Stimulated activated CD4-positive, alpha-beta T cell treated with anti-CD3 and anti-CD28 coated beads, Interleukin-4, amount 100 ng/mL, for 48 hours (primary cell): Measurements from ENCODE around the gene HAUS7.

Experiments
- DNase-seq, 2 donors: peaks; one replicate each; pipeline ENCODE4 v3.0.0-alpha.2; 2020; ENCODE audit warnings: low read depth in 2 of 2

Gene HAUS7

GRCh38 chrX:153476666-153477363 is 6.4 kb upstream of the HAUS7 start:
- DNase-seq: no peak

- no peak for DNase-seq
These were observed 5.4 kb upstream of the HAUS7 start for GRCh38 chrX:153475751-153476281.

DNA sequence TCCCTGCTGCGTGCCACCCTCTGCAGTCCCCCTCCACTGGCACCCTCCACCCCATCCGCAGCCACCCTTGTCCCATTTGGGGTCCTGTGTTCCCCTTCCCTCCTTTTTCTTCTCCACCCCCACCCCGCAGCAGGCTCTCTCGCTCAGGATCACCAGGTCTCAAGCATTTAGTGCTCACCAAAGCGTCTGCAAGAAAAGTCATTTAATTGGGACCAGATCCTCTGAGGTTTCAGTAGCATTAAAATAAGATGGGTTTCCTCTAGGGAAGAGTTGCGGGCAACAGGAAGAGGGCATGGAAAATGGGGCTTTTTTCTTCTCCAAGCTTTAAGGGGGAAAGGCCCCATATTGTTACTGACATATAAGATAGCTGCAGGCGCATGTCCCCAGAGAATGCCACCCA is 4.9 kb upstream of the HAUS7 start:
- DNase-seq: no peak

GRCh38 chrX:153474718-153475117 is 4.3 kb upstream of the HAUS7 start:
- peak; percentile 7 to 8 for DNase-seq

- DNase-seq: no peak
These were observed 3.9 kb upstream of the HAUS7 start for GRCh38 chrX:153474266-153474665.

GRCh38 chrX:153473126-153473525 is 2.8 kb upstream of the HAUS7 start:
- DNase-seq: no peak

GRCh38 chrX:153471663-153472280 is 1.4 kb upstream of the HAUS7 start:
- no peak for DNase-seq

- DNase-seq: peak; percentile 22 to 26
These were observed 465 bp downstream of the HAUS7 start for GRCh38 chrX:153469811-153470410.

DNA sequence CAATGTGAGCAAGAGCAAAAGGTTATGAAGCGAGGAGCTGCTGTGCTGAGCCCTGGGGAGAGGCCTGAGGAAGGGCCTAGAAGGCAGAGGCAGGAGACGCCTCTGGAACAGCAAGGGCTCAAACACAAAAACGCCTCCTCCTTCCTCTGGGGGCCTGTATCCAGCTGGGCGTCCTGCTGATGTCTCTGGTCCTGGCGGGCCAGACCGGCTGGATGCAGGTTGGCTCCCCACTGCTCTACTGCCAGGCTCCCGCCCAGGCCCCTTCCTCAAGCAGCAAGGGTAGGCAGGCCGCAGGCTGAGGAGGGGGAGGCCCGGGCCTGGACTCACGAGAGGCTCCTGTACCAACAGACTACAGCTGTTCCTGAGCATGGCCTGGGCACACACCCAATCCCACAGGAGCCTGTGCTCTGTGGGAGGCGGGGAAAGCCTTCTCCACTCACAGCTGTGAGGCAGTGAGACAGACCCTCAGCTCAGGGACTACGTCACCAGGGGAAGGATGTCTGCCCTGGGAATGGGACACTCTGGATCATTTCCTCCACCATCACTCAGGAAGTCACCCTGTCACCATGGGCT is 2.3 kb downstream of the HAUS7 start:
- DNase-seq: no peak

GRCh38 chrX:153465691-153466380 is 4.5 kb downstream of the HAUS7 start:
- DNase-seq: no peak

- DNase-seq: no peak
These were observed 6.3 kb downstream of the HAUS7 start for GRCh38 chrX:153464116-153464515.

DNA sequence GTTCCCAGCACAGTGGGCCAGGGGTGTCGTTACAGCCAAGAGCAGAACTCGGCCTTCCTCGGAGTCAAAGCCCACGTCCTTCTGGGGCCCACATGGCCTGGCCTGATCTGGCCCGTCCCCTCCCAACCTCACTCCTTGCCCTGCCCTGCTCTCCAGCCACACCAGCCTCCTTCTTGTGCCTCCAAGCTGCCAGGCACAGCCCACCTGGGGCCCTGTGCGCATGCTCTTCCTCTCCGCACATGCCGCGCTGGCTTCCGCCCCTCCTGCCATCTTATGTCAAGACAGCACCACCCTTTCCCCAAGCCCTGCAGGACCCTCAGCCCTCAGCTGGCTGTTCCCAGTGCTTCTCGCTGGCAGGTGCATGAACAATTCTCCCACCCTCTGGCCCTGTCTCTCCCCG is 6.8 kb downstream of the HAUS7 start:
- DNase-seq: no peak

DNA sequence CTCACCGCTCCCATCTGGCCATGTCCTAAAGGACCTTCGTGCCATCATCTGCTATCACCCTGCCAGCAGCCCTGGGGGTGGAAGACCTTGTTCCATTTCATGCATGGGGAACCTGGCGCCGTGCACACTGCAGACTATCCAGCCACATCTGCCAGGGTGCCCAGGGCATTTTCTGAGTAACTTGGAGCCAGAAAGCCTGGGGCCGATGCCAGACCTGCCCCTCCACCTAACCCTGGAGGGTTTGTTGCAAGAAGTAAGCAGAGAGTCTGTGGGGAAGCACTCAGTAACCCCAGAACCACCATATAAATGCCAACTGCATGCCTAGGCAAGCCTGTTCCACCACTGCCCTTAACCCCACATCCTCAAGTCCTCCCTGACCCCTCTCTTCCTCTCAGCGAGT is 7.3 kb downstream of the HAUS7 start:
- DNase-seq: no peak

GRCh38 chrX:153462291-153462690 is 8.1 kb downstream of the HAUS7 start:
- DNase-seq: no peak

DNA sequence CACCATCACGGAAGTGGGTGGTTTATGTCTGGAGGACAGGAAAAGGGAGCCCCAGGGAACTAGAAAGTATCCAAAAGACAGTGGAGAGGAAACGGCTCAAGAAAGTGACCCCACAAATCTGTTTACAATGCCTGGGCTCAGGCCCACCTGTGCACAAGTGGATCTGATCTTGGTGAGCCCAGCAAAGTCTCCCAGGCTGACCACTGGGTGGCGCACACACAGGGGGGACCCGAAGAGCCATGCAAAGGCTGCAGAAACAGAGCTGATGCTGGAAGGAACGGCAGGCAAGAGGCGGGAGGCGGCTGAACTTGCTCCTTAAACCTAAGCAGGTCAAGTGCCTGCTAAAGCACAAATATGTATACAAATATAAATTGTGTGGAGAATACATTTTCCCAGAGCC is 9.6 kb downstream of the HAUS7 start:
- peak; percentile 19 to 23 for DNase-seq

DNA sequence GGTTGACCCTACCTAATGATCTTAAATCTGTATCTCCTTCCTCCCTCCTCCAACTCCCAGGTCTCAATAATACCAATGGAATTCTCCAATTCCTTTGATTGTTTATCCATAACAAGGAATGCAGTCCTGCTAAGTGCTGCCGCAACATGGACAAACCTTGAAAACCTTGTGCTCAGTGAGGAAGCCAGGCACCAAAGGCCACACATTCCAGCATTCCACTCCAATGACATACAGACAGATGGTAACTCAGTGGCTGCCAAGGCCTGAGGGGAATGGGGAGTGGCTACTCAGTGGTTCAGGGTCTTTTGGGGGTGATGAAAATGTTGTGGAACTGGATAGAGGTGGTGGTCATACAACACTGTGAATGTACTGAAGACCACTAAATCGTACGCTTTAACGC is 10.4 kb downstream of the HAUS7 start:
- no peak for DNase-seq

GRCh38 chrX:153458476-153458875 is 11.9 kb downstream of the HAUS7 start:
- no peak for DNase-seq

DNA sequence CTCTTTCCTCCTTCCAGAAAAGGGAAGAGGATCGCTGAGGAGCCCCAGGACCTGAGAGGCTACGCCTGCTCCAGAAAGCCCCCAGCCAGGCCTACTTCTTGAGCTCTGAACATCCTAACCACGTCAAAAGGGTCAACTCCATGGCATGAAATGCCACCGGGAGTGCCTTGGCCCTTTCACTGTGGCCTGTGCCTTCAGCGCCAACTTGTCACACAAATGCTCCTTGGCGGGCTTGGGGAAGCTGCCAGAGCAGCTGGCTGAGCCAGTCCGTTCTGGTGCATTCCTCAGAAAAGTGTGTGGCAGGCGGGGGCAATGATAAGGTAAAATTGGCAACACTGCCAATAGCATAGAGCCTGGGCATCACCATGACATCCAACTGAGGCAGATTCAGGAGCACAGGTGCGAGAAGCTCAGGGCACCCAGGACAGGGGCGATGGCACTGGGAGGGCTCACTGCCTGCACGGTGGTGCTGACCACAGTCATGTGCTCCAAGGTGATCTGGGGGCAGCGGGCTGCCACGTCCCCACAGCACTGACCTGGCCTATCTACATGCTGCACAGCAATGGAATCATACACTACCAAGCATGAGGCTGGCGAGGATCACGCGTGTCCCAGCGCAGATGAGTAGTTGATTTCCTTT is 12.4 kb downstream of the HAUS7 start:
- DNase-seq: no peak

GRCh38 chrX:153457136-153457825 is 13.1 kb downstream of the HAUS7 start:
- no peak for DNase-seq

- DNase-seq: no peak
These were observed 13.7 kb downstream of the HAUS7 start for GRCh38 chrX:153456704-153457103.

- no peak for DNase-seq
These were observed 14.2 kb downstream of the HAUS7 start for GRCh38 chrX:153456161-153456560.
